ENCODE measurements around the gene DUS4L. TPM values are rescaled to one million over a fixed set of nuclear protein-coding genes. Genes with fewer than 3 reads are reported as not detected.

DUS4L gene
- total RNA-seq, 1 experiment from 2014 or later: 10.2 TPM

GRCh38 chr7:107627002-107627401 is 63.2 kb downstream of the DUS4L start:
- Histone ChIP-seq H3K9ac (ENCODE audit: low read length) (no peak overlapping the region), H3K9me2 (replicated peaks; ENCODE audit: low read length) (no peaks in the 10 kb centered on the region), H3K4me2 (ENCODE audit: low read length) (no peak overlapping the region), H2AFZ (ENCODE audit: low read length) (no peak overlapping the region), H3K4me3 (ENCODE audit: low read length) (no peak overlapping the region), H3K27me3 (ENCODE audit: low read length) (no peaks in the 10 kb centered on the region), H3K4me1 (ENCODE audit: insufficient read depth, low read length) (peaks cover 10% of the 10 kb centered on the region), H3K9me3 (ENCODE audit: low read length) (no peaks in the 10 kb centered on the region), H3K36me3 (ENCODE audit: low read depth, low read length) (no peaks in the 10 kb centered on the region), H3K27ac (ENCODE audit: low read length) (no peak overlapping the region), H4K20me1 (ENCODE audit: low read length) (no peaks in the 10 kb centered on the region), H3F3A (ENCODE audit: low read length, unreplicated experiment) (no peaks in the 10 kb centered on the region), H3K79me2 (ENCODE audit: low read length) (no peaks in the 10 kb centered on the region)
- TF ChIP-seq CTCF (conservative IDR thresholded peaks at IDR 0.05; ENCODE audit: low read depth, low read length) (no peak), EZH2 (IDR thresholded peaks at IDR 0.05; ENCODE audit: low read length, unreplicated experiment) (no peak), EZH2phosphoT487 (IDR thresholded peaks at IDR 0.05; ENCODE audit: borderline replicate concordance, low read length) (no peak)
- POLR2A ChIA-PET (ENCODE audit: unreplicated experiment): no interaction called here
- BruUV-seq (replicated peaks): no TSS peak
- ATAC-seq (no peak), DNase-seq (no peak)
- intact Hi-C loops (cut with micrococcal nuclease): no loop called here
- CTCF ChIA-PET: interaction anchor here (0.6 kb wide), 1 partner anchor 253 kb away, joined by 5 read pairs; no protein-coding TSS in a partner anchor

Other genes with a start within 250 kb of the DUS4L start
- not detected in 2 replicates for gene GPR22, start 93.9 kb upstream of the DUS4L start, total RNA-seq (2014; rRNA removed)
- 46.5 and 51.7 TPM in 2 replicates for gene COG5, start 51 bp upstream of the DUS4L start, total RNA-seq (2014; rRNA removed)
- 32.0 and 65.9 TPM in 2 replicates for gene BCAP29, start 16.3 kb downstream of the DUS4L start, total RNA-seq (2014; rRNA removed)
- not detected in 2 replicates for gene SLC26A4, start 96.9 kb downstream of the DUS4L start, total RNA-seq (2014; rRNA removed)
- 10.6 and 10.7 TPM in 2 replicates for gene CBLL1, start 180.2 kb downstream of the DUS4L start, total RNA-seq (2014; rRNA removed)
- not detected in 2 replicates for gene SLC26A3, start 239.3 kb downstream of the DUS4L start, total RNA-seq (2014; rRNA removed)